Upper lobe of right lung (tissue), 1 donor: ENCODE data around the gene PPP6R3. TPM values are rescaled to one million over a fixed set of nuclear protein-coding genes. Genes with fewer than 3 reads are reported as not detected.
A peak's percentile ranks its signal among the peaks of the same experiment; 100 is the strongest.

ENCODE experiments used
- ATAC-seq: fragments of 200-7000 bp; cut with Tn5 transposase; one replicate; pipeline ENCODE4 v1.9.1; 2020; ENCODE audit warnings: mild to moderate bottlenecking, moderate library complexity
- DNase-seq: peaks from one replicate; pipeline ENCODE4 v3.0.0-alpha.2; 2020
- H3K27ac ChIP-seq: fragments of 200-600 bp; one replicate; pipeline ENCODE4 v1.8.0; 2022
- H3K27me3 ChIP-seq: fragments of 200-600 bp; one replicate; pipeline ENCODE4 v1.8.0; 2022; ENCODE audit warnings: mild to moderate bottlenecking
- H3K36me3 ChIP-seq: fragments of 200-600 bp; one replicate; pipeline ENCODE4 v1.8.0; 2022
- H3K4me1 ChIP-seq: fragments of 200-600 bp; one replicate; pipeline ENCODE4 v1.8.0; 2022
- H3K4me3 ChIP-seq: fragments of 200-600 bp; one replicate; pipeline ENCODE4 v1.8.0; 2022; ENCODE audit warnings: mild to moderate bottlenecking
- H3K9me3 ChIP-seq: fragments of 200-600 bp; one replicate; pipeline ENCODE4 v1.8.0; 2022
- CTCF ChIP-seq: fragments of 200-600 bp; IDR thresholded peaks from one replicate; pipeline ENCODE4 v1.8.0; 2022; ENCODE audit warnings: antibody characterized with exemption
- intact Hi-C: fragments of 100-400 bp; cut with DNase I; formaldehyde crosslinking; loops from one replicate; pipeline ENCODE4 v1.11.0; 2022
- total RNA-seq: library from RNA; stranded (reverse); fragmentation: NEBNext Ultra II Directional; extraction: Animal tissue kit (Norgen Biotek cat#: 25700); gene quantifications from one replicate; pipeline ENCODE4 v1.2.1, GENCODE V29; 2021
- donor health status: DM: no; HTN: yes; CAD: no; lungs with severe emphysema.

The PPP6R3 gene
- total RNA-seq, 1 donor from 2014 or later: 93.2 TPM

DNA sequence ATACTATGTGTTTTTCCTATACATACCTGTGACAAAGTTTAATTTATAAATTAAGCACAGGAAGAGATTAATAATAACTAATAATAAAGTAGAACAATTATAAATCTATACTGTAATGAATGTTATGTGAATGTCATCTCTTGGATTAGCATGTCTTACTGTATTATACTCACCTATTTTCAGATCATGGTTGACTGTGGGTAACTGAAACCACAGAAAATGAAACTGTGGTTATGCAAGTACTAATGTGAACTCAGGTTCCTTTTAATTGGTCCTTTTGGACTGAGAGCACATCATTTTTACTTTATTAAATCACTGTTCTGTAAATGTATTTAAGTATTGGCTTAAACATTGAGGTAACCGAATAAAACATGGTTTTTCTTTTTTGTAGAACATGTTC is 108.8 kb downstream of the PPP6R3 start:
- Histone ChIP-seq H3K4me1 (no peaks in the 10 kb centered on the region), H3K27ac (no peak overlapping the region), H3K9me3 (no peaks in the 10 kb centered on the region), H3K4me3 (no peak overlapping the region), H3K27me3 (no peaks in the 10 kb centered on the region), H3K36me3 (peaks cover 93% of the 10 kb centered on the region)
- ATAC-seq: no peak
- DNase-seq: no peak
- TF ChIP-seq CTCF: no peak
- intact Hi-C loops: no loop called here

DNA sequence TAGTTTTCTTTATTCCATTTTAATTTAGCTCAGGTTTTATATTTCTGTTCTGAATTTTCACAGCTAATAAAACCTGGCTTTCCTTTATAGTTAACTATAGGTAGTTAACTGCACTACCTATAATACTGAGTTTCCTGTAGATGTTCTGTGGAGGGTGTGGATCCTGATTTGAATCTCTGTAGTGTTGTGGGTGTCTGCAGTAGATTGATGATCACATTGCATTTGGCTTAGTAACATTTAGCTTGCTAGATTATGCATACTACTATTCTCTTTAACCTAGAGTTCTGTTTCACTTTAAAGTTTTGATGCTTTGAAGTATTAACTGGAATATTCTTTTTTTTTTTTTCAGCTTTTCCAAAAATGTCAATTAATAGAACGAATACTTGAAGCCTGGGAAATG is 110.1 kb downstream of the PPP6R3 start:
- Histone ChIP-seq H3K36me3 (peaks cover 93% of the 10 kb centered on the region), H3K4me1 (no peaks in the 10 kb centered on the region), H3K27ac (no peak overlapping the region), H3K27me3 (no peaks in the 10 kb centered on the region), H3K9me3 (no peaks in the 10 kb centered on the region), H3K4me3 (no peak overlapping the region)
- intact Hi-C loops: no loop called here
- TF ChIP-seq CTCF: no peak
- DNase-seq (no peak), ATAC-seq (no peak)

- no peak overlapping the region for H3K27ac ChIP-seq
- peaks cover 94% of the 10 kb centered on the region for H3K36me3 ChIP-seq
- DNase-seq (no peak), ATAC-seq (no peak)
- no peaks in the 10 kb centered on the region for H3K27me3 ChIP-seq
- H3K4me1 ChIP-seq: no peaks in the 10 kb centered on the region
- no peaks in the 10 kb centered on the region for H3K9me3 ChIP-seq
- intact Hi-C loops: no loop called here
- no peak overlapping the region for H3K4me3 ChIP-seq
- no peak for TF ChIP-seq CTCF
These were observed 113.8 kb downstream of the PPP6R3 start for GRCh38 chr11:68574308-68574707.

GRCh38 chr11:68575025-68575665 is 114.6 kb downstream of the PPP6R3 start:
- Histone ChIP-seq H3K27me3 (no peaks in the 10 kb centered on the region), H3K27ac (no peak overlapping the region), H3K4me3 (no peak overlapping the region), H3K9me3 (no peaks in the 10 kb centered on the region), H3K36me3 (peaks cover 97% of the 10 kb centered on the region), H3K4me1 (no peaks in the 10 kb centered on the region)
- ATAC-seq (no peak), DNase-seq (no peak)
- TF ChIP-seq CTCF: no peak
- intact Hi-C loops: no loop called here

- DNase-seq (no peak), ATAC-seq (no peak)
- Histone ChIP-seq H3K4me3 (no peak overlapping the region), H3K27ac (no peak overlapping the region), H3K4me1 (peaks cover 11% of the 10 kb centered on the region), H3K36me3 (peaks cover 65% of the 10 kb centered on the region), H3K9me3 (no peaks in the 10 kb centered on the region), H3K27me3 (no peaks in the 10 kb centered on the region)
- intact Hi-C loops: no loop called here
- TF ChIP-seq CTCF: no peak
These were observed 118.9 kb downstream of the PPP6R3 start for GRCh38 chr11:68579455-68579854.

DNA sequence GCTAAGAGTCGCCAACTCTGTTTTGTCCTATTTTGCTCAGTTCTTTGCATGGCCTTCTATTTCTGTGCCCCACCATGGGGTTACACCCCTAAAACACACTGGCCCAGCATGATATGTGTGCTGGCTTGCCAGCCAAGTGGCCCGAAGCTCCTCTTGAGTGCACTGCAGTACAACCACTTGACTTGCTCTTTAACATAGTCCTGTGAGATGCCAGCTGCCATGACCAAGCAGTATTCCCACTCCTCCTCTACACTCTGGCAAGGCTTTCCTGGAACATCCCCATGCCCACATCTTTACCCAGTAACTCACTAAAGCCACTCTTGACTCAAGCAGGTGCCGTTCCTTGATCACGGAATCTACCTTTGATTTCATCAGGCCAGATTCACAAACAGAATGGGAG is 120.9 kb downstream of the PPP6R3 start:
- no peak for TF ChIP-seq CTCF
- ATAC-seq (peak; percentile 91), DNase-seq (peak; percentile 73)
- intact Hi-C loops: no loop called here
- no peaks in the 10 kb centered on the region for H3K27me3 ChIP-seq
- no peak overlapping the region for H3K27ac ChIP-seq
- no peak overlapping the region for H3K4me3 ChIP-seq
- peaks cover 11% of the 10 kb centered on the region for H3K4me1 ChIP-seq
- no peaks in the 10 kb centered on the region for H3K9me3 ChIP-seq
- peaks cover 51% of the 10 kb centered on the region for H3K36me3 ChIP-seq
